Esophagus (tissue), 2 donors: ENCODE results near the gene GLOD5. TPM values are rescaled to one million over a fixed set of nuclear protein-coding genes. Genes with fewer than 3 reads are reported as not detected.

Experiments used
- H3K27ac ChIP-seq, 2 donors: one replicate each; pipeline ENCODE4 v1.5.1; 2013; ENCODE audit warnings: low read depth in 2 of 2, mild to moderate bottlenecking in 2 of 2, inconsistent platforms in 1 of 2, low read length in 1 of 2, moderate library complexity in 1 of 2
- H3K27me3 ChIP-seq, 2 donors: one replicate each; pipeline ENCODE4 v1.6.1; 2013; ENCODE audit warnings: low read length in 2 of 2, control low read depth in 1 of 2, mild to moderate bottlenecking in 1 of 2; ENCODE audit not compliant: insufficient read depth in 2 of 2, control insufficient read depth in 1 of 2
- H3K36me3 ChIP-seq, 2 donors: one replicate each; pipeline ENCODE4 v1.6.1; 2013; ENCODE audit warnings: low read length in 1 of 2; ENCODE audit not compliant: control insufficient read depth in 2 of 2, insufficient read depth in 2 of 2
- H3K4me1 ChIP-seq, 2 donors: one replicate each; pipeline ENCODE4 v1.6.1; 2013; ENCODE audit warnings: low read length in 1 of 2; ENCODE audit not compliant: control insufficient read depth in 2 of 2, insufficient read depth in 2 of 2
- H3K4me3 ChIP-seq, 2 donors: one replicate each; pipeline ENCODE4 v1.5.1; 2013; ENCODE audit warnings: low read length in 2 of 2, mild to moderate bottlenecking in 2 of 2, low read depth in 1 of 2, moderate library complexity in 1 of 2
- H3K9me3 ChIP-seq, 2 donors: one replicate each; pipeline ENCODE4 v1.6.1; 2013; ENCODE audit warnings: mild to moderate bottlenecking in 2 of 2, low read depth in 1 of 2, low read length in 1 of 2, moderate library complexity in 1 of 2; ENCODE audit not compliant: control insufficient read depth in 2 of 2, insufficient read depth in 1 of 2
- WGBS, 2 donors: extraction: QIAGEN DNeasy Blood & Tissue Kit; methylation state at CpG; one replicate each; pipeline ENCODE4 v1.1.7; 2013; 5-methylcytosine and 5-hydroxymethylcytosine counted together
- polyA plus RNA-seq, 2 donors: library from polyadenylated mRNA; stranded (reverse); fragments of 200-250 nt; gene quantifications; one replicate each; pipeline ENCODE4 v1.2.3, GENCODE V29; 2013
- donor health status: healthy with polysubstance abuse.
- donor health status: Bipolar disorder and iron deficiency.

The GLOD5 gene
- polyA plus RNA-seq, 2 donors: 0.15 to 0.26 TPM

GRCh38 chrX:48801280-48802088 lies 39.9 kb downstream of the GLOD5 start, which contains the start of gene HDAC6:
Gene HDAC6, plus strand, starts transcription at chrX:48802067. Its CDS starts 626 bp downstream, at chrX:48802693.
- Histone ChIP-seq H3K27me3 (no peaks in the 10 kb centered on the region), H3K36me3 (peaks cover 0 to 4% of the 10 kb centered on the region in 2 donors), H3K9me3 (peaks cover 0 to 3% of the 10 kb centered on the region in 2 donors), H3K4me3 (peak within 1 kb of the TSS; percentile 50 to 85), H3K4me1 (no peaks in the 10 kb centered on the region), H3K27ac (peak within 1 kb of the TSS; percentile 95 to 99)
- 0 to 39% methylated on average over 87 to 89 of the region's 89 CpGs for WGBS, 2 donors

GRCh38 chrX:48802089-48802904 lies 40.8 kb downstream of the GLOD5 start:
- H3K4me1 ChIP-seq: no peaks in the 10 kb centered on the region
- H3K27ac ChIP-seq: peak overlapping the region; percentile 95 to 99
- no peaks in the 10 kb centered on the region for H3K27me3 ChIP-seq
- peaks cover 0 to 4% of the 10 kb centered on the region in 2 donors for H3K36me3 ChIP-seq
- peak overlapping the region; percentile 44 to 59 for H3K4me3 ChIP-seq
- 5 to 36% methylated on average over 36 to 39 of the region's 40 CpGs for WGBS, 2 donors
- H3K9me3 ChIP-seq: peaks cover 0 to 3% of the 10 kb centered on the region in 2 donors

- Histone ChIP-seq H3K36me3 (peaks cover 0 to 4% of the 10 kb centered on the region in 2 donors), H3K4me3 (peak overlapping the region; percentile 44 to 59), H3K9me3 (peaks cover 0 to 3% of the 10 kb centered on the region in 2 donors), H3K27ac (peak overlapping the region; percentile 95 to 99), H3K4me1 (no peaks in the 10 kb centered on the region), H3K27me3 (no peaks in the 10 kb centered on the region)
- WGBS, 2 donors: 32 to 59% methylated on average over 4 of the region's 4 CpGs
Measured at GRCh38 chrX:48802905-48803200, 41.3 kb downstream of the GLOD5 start.

GRCh38 chrX:48806081-48806480 lies 44.5 kb downstream of the GLOD5 start:
- Histone ChIP-seq H3K36me3 (peaks cover 0 to 4% of the 10 kb centered on the region in 2 donors), H3K4me3 (no peak overlapping the region), H3K4me1 (no peaks in the 10 kb centered on the region), H3K27me3 (no peaks in the 10 kb centered on the region), H3K9me3 (peaks cover 0 to 3% of the 10 kb centered on the region in 2 donors), H3K27ac (no peak overlapping the region)
- 92 to 93% methylated on average over 4 of the region's 4 CpGs for WGBS, 2 donors

GRCh38 chrX:48813644-48814043 lies 52.1 kb downstream of the GLOD5 start:
- Histone ChIP-seq H3K27me3 (no peaks in the 10 kb centered on the region), H3K36me3 (peaks cover 0 to 17% of the 10 kb centered on the region in 2 donors), H3K4me3 (no peak overlapping the region), H3K9me3 (no peaks in the 10 kb centered on the region), H3K27ac (no peak overlapping the region), H3K4me1 (no peaks in the 10 kb centered on the region)
- WGBS, 2 donors: 91 to 96% methylated on average over 8 of the region's 8 CpGs

GRCh38 chrX:48814722-48815121 lies 53.2 kb downstream of the GLOD5 start:
- WGBS, 2 donors: 86 to 93% methylated on average over 8 of the region's 8 CpGs
- peaks cover 0 to 22% of the 10 kb centered on the region in 2 donors for H3K36me3 ChIP-seq

GRCh38 chrX:48815266-48815665 lies 53.7 kb downstream of the GLOD5 start:
- H3K27ac ChIP-seq: no peak overlapping the region
- peaks cover 0 to 22% of the 10 kb centered on the region in 2 donors for H3K36me3 ChIP-seq
- H3K9me3 ChIP-seq: no peaks in the 10 kb centered on the region
- H3K4me1 ChIP-seq: no peaks in the 10 kb centered on the region
- no peak overlapping the region for H3K4me3 ChIP-seq
- no peaks in the 10 kb centered on the region for H3K27me3 ChIP-seq
- WGBS, 2 donors: 77 to 91% methylated on average over 8 of the region's 8 CpGs

More at GRCh38 chrX:48814722-48815121, 53.2 kb downstream of the GLOD5 start:
- Histone ChIP-seq H3K9me3 (no peaks in the 10 kb centered on the region), H3K4me1 (no peaks in the 10 kb centered on the region), H3K4me3 (no peak overlapping the region), H3K27ac (no peak overlapping the region), H3K27me3 (no peaks in the 10 kb centered on the region)

- Histone ChIP-seq H3K4me3 (no peak overlapping the region), H3K36me3 (peaks cover 0 to 24% of the 10 kb centered on the region in 2 donors), H3K27ac (no peak overlapping the region), H3K4me1 (no peaks in the 10 kb centered on the region), H3K9me3 (no peaks in the 10 kb centered on the region), H3K27me3 (no peaks in the 10 kb centered on the region)
- WGBS, 2 donors: 92 to 96% methylated on average over 18 of the region's 18 CpGs
Measured at GRCh38 chrX:48816014-48816810, 54.7 kb downstream of the GLOD5 start.

GRCh38 chrX:48818098-48818497 lies 56.6 kb downstream of the GLOD5 start:
- H3K36me3 ChIP-seq: peaks cover 0 to 29% of the 10 kb centered on the region in 2 donors
- no peaks in the 10 kb centered on the region for H3K27me3 ChIP-seq

More at GRCh38 chrX:48818098-48818497, 56.6 kb downstream of the GLOD5 start:
- H3K4me1 ChIP-seq: no peaks in the 10 kb centered on the region
- 91 to 93% methylated on average over 16 of the region's 16 CpGs for WGBS, 2 donors
- H3K4me3 ChIP-seq: no peak overlapping the region
- H3K27ac ChIP-seq: no peak overlapping the region
- H3K9me3 ChIP-seq: no peaks in the 10 kb centered on the region
